Fibroblast of pulmonary artery (primary cell): ENCODE results near the gene RBMS3.
A peak's percentile ranks its signal among the peaks of the same experiment; 100 is the strongest.
"Not testable (repeated sequence)": the region's sequence is repeated elsewhere in the genome, so short reads cannot be mapped to it uniquely, and the experiment has no call there.

Source experiments
- DNase-seq: peaks from one replicate; pipeline ENCODE4 v3.0.0-alpha.2; 2010; ENCODE audit warnings: low read depth
- H3K4me3 ChIP-seq: replicated peaks from 2 replicates; pipeline ENCODE4 v1.5.1; 2011; ENCODE audit warnings: low read depth, mild to moderate bottlenecking, control low read depth, low read length, moderate library complexity
- TF ChIP-seq, protein P1 (sequence below): IDR thresholded peaks from 2 replicates; pipeline ENCODE4 v1.5.1; 2011; ENCODE audit warnings: mild to moderate bottlenecking, control low read depth, low read length, inconsistent platforms; ENCODE audit errors: missing control alignments

The RBMS3 gene

DNA sequence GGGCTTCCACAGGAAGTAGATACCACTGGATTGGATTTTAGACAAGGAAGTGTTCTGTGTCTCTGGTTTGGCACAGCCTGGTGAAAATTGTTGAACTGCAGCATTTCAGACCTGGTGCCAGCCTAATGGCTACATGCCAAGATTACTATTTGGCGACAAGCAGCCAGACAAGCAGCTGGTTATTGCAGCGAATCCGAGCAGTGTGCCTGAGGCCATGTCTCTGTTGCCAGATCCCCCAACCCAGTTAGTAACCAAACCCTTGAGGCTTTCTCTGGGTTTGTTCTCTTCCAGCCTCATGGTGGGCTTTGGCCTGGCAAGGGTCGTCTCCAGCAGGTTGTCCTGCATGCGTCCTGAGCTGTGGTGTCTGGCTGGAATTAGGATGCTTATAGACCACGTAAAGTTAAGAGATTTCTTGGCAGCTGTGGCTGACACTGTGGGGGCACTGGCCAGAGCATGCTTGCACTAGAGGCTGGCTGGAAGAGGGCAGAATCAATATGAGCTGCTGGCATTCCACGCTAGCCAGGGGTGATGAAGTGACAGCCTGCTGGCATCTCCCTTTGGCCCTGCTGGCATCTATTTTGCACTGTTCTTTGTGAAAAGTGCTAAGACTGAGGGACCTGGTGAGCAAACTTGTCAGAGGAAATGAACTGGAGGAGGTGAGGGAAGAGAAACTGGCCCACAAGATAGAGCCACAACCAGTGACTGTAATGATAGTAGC is 172.6 kb downstream of the RBMS3 start:
- peak; percentile 23 for DNase-seq
- H3K4me3 ChIP-seq: no peak overlapping the region

DNA sequence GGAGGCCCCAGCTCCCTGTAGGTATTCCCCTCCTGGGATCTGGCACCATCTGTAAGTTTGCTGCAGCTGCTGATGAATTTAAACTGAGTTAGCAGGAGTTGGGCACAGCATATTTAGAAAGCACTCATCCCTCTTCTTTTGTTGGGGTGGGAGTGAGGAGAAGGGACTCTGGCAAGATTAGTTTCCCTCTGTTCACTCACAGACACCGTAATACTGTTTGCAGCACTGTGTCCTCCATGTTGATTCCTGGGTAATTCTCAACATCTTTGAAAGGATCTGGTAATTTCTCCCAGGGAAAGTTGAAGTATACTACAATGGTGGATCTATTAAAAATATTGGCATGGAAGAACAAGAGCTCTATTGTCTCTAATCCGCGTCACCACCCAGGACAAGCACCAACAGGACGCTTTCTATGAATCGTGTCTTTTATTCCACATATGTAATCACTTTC is 173.3 kb downstream of the RBMS3 start:
- TF ChIP-seq, protein P1, sequence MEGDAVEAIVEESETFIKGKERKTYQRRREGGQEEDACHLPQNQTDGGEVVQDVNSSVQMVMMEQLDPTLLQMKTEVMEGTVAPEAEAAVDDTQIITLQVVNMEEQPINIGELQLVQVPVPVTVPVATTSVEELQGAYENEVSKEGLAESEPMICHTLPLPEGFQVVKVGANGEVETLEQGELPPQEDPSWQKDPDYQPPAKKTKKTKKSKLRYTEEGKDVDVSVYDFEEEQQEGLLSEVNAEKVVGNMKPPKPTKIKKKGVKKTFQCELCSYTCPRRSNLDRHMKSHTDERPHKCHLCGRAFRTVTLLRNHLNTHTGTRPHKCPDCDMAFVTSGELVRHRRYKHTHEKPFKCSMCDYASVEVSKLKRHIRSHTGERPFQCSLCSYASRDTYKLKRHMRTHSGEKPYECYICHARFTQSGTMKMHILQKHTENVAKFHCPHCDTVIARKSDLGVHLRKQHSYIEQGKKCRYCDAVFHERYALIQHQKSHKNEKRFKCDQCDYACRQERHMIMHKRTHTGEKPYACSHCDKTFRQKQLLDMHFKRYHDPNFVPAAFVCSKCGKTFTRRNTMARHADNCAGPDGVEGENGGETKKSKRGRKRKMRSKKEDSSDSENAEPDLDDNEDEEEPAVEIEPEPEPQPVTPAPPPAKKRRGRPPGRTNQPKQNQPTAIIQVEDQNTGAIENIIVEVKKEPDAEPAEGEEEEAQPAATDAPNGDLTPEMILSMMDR: no peak
- no peak for DNase-seq
- no peak overlapping the region for H3K4me3 ChIP-seq

More for the DNA sequence above, 172.6 kb downstream of the RBMS3 start:
- TF ChIP-seq, protein P1: no peak

DNA sequence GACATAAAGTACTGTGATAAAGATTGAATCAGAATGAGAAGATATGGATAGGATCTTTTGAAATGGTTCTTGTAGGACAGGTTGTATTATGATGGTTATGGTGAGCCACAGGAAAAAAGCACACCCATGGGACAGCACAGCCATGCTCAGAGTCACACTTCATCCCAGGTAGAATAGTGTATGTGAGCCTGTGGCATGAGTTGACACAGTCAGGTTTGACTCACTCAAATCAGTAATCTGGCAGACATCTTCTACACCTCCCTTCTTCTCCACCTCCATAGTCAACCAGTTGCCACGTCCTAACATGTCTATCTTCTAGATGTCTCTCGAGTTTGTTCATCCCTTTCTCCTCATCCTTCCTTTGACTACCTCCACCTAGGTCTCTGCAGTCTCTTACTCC is 176.0 kb downstream of the RBMS3 start:
- H3K4me3 ChIP-seq: no peak overlapping the region
- TF ChIP-seq, protein P1: no peak
- DNase-seq: no peak

DNA sequence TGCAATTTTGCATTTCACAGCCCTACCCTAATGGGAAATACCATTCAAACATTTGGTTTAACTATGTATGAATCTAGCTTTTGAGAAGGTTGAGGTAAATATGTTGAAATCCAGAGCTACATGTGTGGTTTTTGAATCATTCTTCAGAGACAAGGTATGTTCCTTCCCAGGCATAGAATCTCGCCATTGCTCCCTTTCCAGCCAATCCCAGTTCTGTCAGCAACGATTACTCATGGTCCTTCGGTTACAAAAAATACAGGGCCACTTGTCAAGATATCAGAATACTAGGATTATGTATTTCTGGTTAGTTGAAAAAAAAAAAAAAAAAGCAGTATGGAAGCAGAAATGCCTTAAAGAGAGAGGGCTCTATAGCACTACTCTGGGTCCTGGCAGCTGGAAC is 182.4 kb downstream of the RBMS3 start:
- TF ChIP-seq, protein P1: no peak
- no peak for DNase-seq
- H3K4me3 ChIP-seq: no peak overlapping the region

DNA sequence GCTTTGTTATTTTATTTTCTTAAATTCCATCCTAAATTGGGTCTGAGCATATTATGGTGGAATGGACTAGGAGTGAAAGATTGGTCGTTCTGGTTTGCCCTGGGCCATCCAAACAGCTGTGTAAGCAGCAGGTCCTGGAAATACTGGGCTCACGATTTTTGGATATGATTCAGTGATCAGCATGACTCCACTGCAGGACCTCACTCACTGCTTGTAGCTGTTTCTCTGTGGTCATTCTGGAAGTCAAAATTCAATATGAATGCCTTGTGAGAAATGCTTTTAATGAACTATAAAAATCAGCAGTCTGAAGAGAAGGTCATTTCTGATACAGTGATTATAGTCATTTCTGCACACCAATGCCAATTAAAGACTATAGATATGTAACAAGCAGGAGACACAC is 185.0 kb downstream of the RBMS3 start:
- DNase-seq: peak; percentile 38
- no peak overlapping the region for H3K4me3 ChIP-seq
- TF ChIP-seq, protein P1: no peak

DNA sequence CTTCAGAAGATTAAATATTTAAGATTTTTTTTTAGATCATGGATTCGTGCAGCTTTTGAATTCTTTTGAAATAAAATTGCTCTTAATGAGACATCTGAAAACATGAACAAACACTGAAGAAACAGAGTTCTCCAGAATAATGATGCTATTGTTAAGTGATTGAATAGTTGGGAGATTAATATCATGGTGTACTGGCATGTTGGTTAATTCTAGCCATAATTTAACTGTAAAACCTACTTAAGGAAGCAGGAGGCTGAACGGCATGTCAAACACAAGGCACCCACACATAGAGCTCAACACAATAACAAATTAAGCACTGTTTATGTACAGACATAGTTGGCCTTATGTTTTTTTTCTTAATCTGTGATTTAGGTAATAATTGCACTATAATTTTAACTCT is 185.6 kb downstream of the RBMS3 start:
- DNase-seq: no peak
- H3K4me3 ChIP-seq: no peak overlapping the region
- TF ChIP-seq, protein P1: no peak

DNA sequence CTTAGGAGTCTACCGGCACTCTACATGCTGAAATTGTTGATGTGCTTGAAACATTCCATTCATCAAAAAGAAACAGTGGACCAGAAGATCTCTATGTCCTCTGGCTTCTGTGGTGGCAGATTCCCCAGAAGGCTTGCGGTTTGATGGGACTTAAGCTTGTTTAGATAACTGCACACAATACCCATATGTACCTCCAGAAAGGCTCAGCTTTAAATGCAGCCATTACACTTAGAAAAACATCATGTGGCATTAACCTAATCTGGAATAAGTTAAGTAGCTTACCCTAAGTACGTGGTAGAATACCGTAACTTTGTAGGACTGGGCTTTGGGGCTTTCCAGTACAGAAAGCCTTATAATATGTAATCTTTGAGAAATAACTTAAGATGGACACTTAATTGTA is 187.3 kb downstream of the RBMS3 start:
- no peak overlapping the region for H3K4me3 ChIP-seq
- TF ChIP-seq, protein P1: no peak
- DNase-seq: no peak

DNA sequence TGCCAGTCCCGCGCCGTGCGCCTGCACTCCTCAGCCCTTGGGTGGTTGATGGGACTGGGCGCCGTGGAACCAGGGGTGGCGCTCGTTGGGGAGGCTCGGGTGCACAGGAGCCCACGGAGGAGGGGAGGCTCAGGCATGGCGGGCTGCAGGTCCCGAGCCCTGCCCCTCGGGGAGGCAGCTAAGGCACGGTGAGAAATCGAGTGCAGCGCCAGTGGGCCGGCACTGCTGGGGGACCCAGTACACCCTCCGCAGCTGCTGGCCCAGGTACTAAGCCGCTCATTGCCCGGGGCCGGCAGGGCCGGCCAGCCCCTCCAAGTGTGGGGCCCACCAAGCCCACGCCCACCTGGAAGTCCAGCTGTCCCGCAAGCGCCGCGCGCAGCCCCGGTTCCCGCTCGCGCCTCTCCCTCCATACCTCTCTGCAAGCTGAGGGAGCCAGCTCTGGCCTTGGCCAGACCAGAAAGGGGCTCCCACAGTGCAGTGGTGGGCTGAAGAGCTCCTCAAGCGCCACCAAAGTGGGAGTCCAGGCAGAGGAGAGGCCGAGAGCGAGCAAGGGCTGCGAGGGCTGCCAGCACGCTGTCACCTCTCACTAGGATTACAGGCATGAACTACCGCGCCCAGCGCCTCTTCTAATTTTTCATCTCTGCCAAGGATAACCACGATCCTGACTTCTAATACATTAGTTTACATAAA is 192.8 kb downstream of the RBMS3 start:
- not testable (repeated sequence) for H3K4me3 ChIP-seq, DNase-seq
